HL-60 (cell line): ENCODE measurements around the gene SLC25A21.
A peak's percentile ranks its signal among the peaks of the same experiment; 100 is the strongest.

Experiments
- DNase-seq, 2 experiments: peaks; one replicate each; pipeline ENCODE4 v3.0.0-alpha.2; 2010 to 2020; ENCODE audit warnings: low read depth in 1 of 2, low spot score in 1 of 2
- H3K27ac ChIP-seq: fragments of 250-450 bp; sonication (Bioruptor Pico); replicated peaks from 2 replicates; pipeline ENCODE4 v1.5.1; 2020; ENCODE audit warnings: mild to moderate bottlenecking, moderate library complexity
- H3K27me3 ChIP-seq: fragments of 250-450 bp; sonication (Bioruptor Pico); 2 replicates; pipeline ENCODE4 v1.5.1; 2021; ENCODE audit warnings: mild to moderate bottlenecking, moderate library complexity; ENCODE audit not compliant: insufficient read depth, poor library complexity, severe bottlenecking
- H3K4me3 ChIP-seq: replicated peaks from 2 replicates; pipeline ENCODE4 v1.5.1; 2011; ENCODE audit warnings: mild to moderate bottlenecking, control low read depth, low read length; ENCODE audit not compliant: insufficient read depth
- GABPA ChIP-seq: IDR thresholded peaks from 2 replicates; pipeline ENCODE4 v1.6.1; 2012; ENCODE audit warnings: low read depth
- POLR2AphosphoS5 ChIP-seq: IDR thresholded peaks from 2 replicates; pipeline ENCODE4 v1.6.1; 2012; ENCODE audit warnings: low read depth
- REST ChIP-seq: IDR thresholded peaks from 2 replicates; pipeline ENCODE4 v1.6.1; 2012; ENCODE audit warnings: low read depth; ENCODE audit not compliant: insufficient replicate concordance
- SPI1 ChIP-seq: IDR thresholded peaks from 2 replicates; pipeline ENCODE4 v1.6.1; 2012; ENCODE audit warnings: low read depth, mild to moderate bottlenecking, borderline replicate concordance
- TF ChIP-seq, protein P1 (sequence below): IDR thresholded peaks from one replicate; pipeline ENCODE4 v1.5.1; 2011; ENCODE audit warnings: low read length, control low read depth, inconsistent platforms; ENCODE audit not compliant: insufficient read depth

SLC25A21 gene

DNA sequence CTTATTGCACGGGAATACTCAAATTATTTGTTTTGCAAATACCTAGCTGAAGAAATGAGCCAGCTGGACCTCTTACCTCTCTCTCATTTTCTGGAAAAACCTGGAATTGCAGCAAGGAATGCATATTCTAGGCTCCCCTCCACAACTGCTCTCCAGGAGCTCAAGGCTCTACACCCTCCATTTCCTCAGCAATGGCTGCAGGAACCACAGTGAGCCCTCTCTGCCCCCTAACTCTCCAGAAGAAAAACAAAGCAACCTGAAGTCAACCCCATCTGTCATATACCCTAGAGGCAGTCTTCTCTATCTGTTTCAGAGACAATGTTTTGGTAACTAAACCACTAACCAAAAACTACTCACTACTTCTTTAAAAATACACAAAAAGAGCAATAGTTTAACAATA is 221.6 kb downstream of the SLC25A21 start:
- no peak for TF ChIP-seq POLR2AphosphoS5
- no peak for TF ChIP-seq REST
- no peak for TF ChIP-seq GABPA
- TF ChIP-seq, protein P1, sequence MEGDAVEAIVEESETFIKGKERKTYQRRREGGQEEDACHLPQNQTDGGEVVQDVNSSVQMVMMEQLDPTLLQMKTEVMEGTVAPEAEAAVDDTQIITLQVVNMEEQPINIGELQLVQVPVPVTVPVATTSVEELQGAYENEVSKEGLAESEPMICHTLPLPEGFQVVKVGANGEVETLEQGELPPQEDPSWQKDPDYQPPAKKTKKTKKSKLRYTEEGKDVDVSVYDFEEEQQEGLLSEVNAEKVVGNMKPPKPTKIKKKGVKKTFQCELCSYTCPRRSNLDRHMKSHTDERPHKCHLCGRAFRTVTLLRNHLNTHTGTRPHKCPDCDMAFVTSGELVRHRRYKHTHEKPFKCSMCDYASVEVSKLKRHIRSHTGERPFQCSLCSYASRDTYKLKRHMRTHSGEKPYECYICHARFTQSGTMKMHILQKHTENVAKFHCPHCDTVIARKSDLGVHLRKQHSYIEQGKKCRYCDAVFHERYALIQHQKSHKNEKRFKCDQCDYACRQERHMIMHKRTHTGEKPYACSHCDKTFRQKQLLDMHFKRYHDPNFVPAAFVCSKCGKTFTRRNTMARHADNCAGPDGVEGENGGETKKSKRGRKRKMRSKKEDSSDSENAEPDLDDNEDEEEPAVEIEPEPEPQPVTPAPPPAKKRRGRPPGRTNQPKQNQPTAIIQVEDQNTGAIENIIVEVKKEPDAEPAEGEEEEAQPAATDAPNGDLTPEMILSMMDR = no peak
- no peak for TF ChIP-seq SPI1
- DNase-seq = no peak
- no peak overlapping the region for H3K27ac ChIP-seq
- no peaks in the 10 kb centered on the region for H3K27me3 ChIP-seq
- no peak overlapping the region for H3K4me3 ChIP-seq

GRCh38 chr14:36949371-36949770 is 223.0 kb downstream of the SLC25A21 start:
- peak in 1 of 2 experiments; percentile 14 for DNase-seq
- peak; percentile 93 for TF ChIP-seq SPI1
- TF ChIP-seq REST = no peak
- no peaks in the 10 kb centered on the region for H3K27me3 ChIP-seq

DNA sequence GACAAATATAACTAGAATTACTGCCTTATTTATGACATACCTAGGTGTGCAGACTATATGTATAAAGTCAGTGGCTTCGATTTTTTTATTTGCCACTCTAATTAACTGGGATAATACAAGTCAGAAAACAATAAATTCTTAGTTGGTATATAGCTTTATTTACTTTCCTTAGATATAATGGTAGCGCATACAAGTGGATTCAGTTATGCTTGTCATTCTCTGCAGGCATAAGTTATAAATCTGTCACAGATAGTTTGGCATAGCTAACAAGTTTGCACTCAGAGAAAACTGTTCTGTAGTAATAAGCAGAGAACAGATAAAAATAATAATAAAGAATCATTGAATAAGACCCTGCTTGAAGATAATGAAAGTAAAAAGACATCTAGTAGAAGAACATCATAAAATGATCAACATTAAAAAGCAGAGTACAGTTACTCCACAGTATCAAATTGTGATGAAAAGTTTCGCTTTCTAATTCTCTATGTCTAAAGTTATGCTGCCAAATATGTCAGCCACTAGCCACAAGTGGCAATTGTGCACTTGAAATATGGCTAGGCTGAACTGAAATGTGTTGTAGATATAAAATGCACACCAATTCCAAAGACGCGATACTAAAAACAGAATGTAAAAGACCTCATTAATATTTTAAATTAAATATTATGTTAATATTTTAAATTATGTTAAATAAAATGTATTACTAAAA is 224.1 kb downstream of the SLC25A21 start:
- Histone ChIP-seq H3K27ac (no peak overlapping the region), H3K4me3 (no peak overlapping the region), H3K27me3 (no peaks in the 10 kb centered on the region)
- TF ChIP-seq, protein P1 = no peak
- DNase-seq = no peak

More at GRCh38 chr14:36949371-36949770, 223.0 kb downstream of the SLC25A21 start:
- Histone ChIP-seq H3K27ac (no peak overlapping the region), H3K4me3 (no peak overlapping the region)

GRCh38 chr14:36947362-36947761 is 225.0 kb downstream of the SLC25A21 start:
- no peak for DNase-seq
- H3K4me3 ChIP-seq = no peak overlapping the region
- no peak overlapping the region for H3K27ac ChIP-seq
- TF ChIP-seq POLR2AphosphoS5 = no peak
- TF ChIP-seq, protein P1 = no peak
- no peak for TF ChIP-seq SPI1
- no peak for TF ChIP-seq GABPA
- TF ChIP-seq REST = no peak
- no peaks in the 10 kb centered on the region for H3K27me3 ChIP-seq
